K562 (cell line): ENCODE results near the gene MYO15A. TPM values are rescaled to one million over a fixed set of nuclear protein-coding genes. Genes with fewer than 3 reads are reported as not detected.

ENCODE experiments used
- ATAC-seq: fragments of 200-7000 bp; cut with Tn5 transposase; 3 replicates; pipeline ENCODE4 v1.9.1; 2020; ENCODE audit warnings: moderate library complexity
- BruUV-seq: library from RNA; stranded (reverse); fragments of 400-500 nt; replicated peaks from 2 replicates; lab custom pipeline; 2021; lab: Mats Ljungman, UMichigan
- CTCF ChIA-PET: fragments of 300-600 bp; formaldehyde crosslinking; extraction: SDS; loops from one replicate; lab custom pipeline; 2021; ENCODE audit warnings: low intra/inter-chr PET ratio; lab: Yijun Ruan, JAX
- POLR2A ChIA-PET: fragments of 300-600, 350-650 bp; sonication (Branson Sonifier 250); formaldehyde crosslinking; extraction: SDS; loops from one replicate; lab custom pipeline; 2021; ENCODE audit warnings: antibody characterized with exemption, inconsistent platforms; lab: Yijun Ruan, JAX
- DNase-seq, 4 experiments: peaks; one replicate each; pipeline versions ENCODE4 v3.0.0 to v3.0.0-alpha.2; 2011 to 2018; ENCODE audit warnings: low spot score in 3 of 4, mixed read lengths in 3 of 4; ENCODE audit errors: extremely low read depth in 1 of 4
- FAIRE-seq: peaks from 2 replicates; lab custom pipeline; 2011; peaks lifted over from hg19 to GRCh38; lab: Jason Lieb, UNC
- H2AFZ ChIP-seq: 2 replicates; pipeline ENCODE4 v1.6.0; 2011; ENCODE audit warnings: low read depth, low read length, control low read depth, inconsistent platforms
- H3K27ac ChIP-seq: fragments of 200-600 bp; 3 replicates; pipeline ENCODE4 v1.8.0; 2011; ENCODE audit warnings: low read depth, mild to moderate bottlenecking, control low read depth, inconsistent platforms, low read length, moderate library complexity, mixed read lengths; ENCODE audit errors: extremely low read depth
- H3K27me3 ChIP-seq, 2 experiments: fragments of 300-600 bp in 1 of 2; 2 replicates in 1 of 2; 3 replicates in 1 of 2; pipeline versions ENCODE4 v1.6.0 to v1.8.0; 2011; ENCODE audit warnings: inconsistent platforms in 2 of 2, low read length in 2 of 2, mild to moderate bottlenecking in 1 of 2, mixed read lengths in 1 of 2, moderate library complexity in 1 of 2; ENCODE audit not compliant: control insufficient read depth in 2 of 2, insufficient read depth in 2 of 2
- H3K36me3 ChIP-seq: fragments of 300-600 bp; 3 replicates; pipeline ENCODE4 v1.8.0; 2011; ENCODE audit warnings: mild to moderate bottlenecking, low read length, inconsistent platforms; ENCODE audit not compliant: control insufficient read depth, insufficient read depth
- H3K4me1 ChIP-seq, 2 experiments: fragments of 200-600 bp in 1 of 2; replicated peaks in 1 of 2; 2 replicates in 1 of 2; 3 replicates in 1 of 2; pipeline versions ENCODE4 v1.5.1 to v1.8.0; 2011; ENCODE audit warnings: inconsistent platforms in 2 of 2, low read length in 2 of 2, mild to moderate bottlenecking in 1 of 2, mixed read lengths in 1 of 2, moderate library complexity in 1 of 2; ENCODE audit not compliant: control insufficient read depth in 2 of 2, insufficient read depth in 2 of 2
- H3K4me2 ChIP-seq: 2 replicates; pipeline ENCODE4 v1.6.1; 2011; ENCODE audit warnings: low read length, control low read depth, inconsistent platforms, mixed read lengths; ENCODE audit not compliant: insufficient read depth
- H3K4me3 ChIP-seq: fragments of 200-600 bp; sonication (generic), shearing (Covaris generic); 2 replicates; pipeline ENCODE4 v1.5.1; 2016; ENCODE audit warnings: control low read depth, inconsistent platforms
- H3K79me2 ChIP-seq: fragments of 200-600 bp; 3 replicates; pipeline ENCODE4 v1.8.0; 2011; ENCODE audit warnings: low read length, inconsistent platforms; ENCODE audit not compliant: control insufficient read depth, insufficient read depth
- H3K9ac ChIP-seq, 2 experiments: 2 replicates each; pipeline versions ENCODE4 v1.6.0 to v1.6.1; 2011; ENCODE audit warnings: low read depth in 2 of 2, low read length in 2 of 2, control low read depth in 1 of 2, inconsistent platforms in 1 of 2, mild to moderate bottlenecking in 1 of 2, mixed read lengths in 1 of 2; ENCODE audit not compliant: insufficient read depth in 1 of 2
- H3K9me1 ChIP-seq: one replicate; pipeline ENCODE4 v1.6.0; 2011; ENCODE audit warnings: inconsistent platforms, mild to moderate bottlenecking, low read length, moderate library complexity; ENCODE audit not compliant: control insufficient read depth, insufficient read depth
- H3K9me3 ChIP-seq: replicated peaks from 2 replicates; pipeline ENCODE4 v1.5.1; 2011; ENCODE audit warnings: low read depth, low read length, inconsistent platforms; ENCODE audit not compliant: control insufficient read depth, insufficient read depth
- H4K20me1 ChIP-seq: replicated peaks from 2 replicates; pipeline ENCODE4 v1.6.1; 2011; ENCODE audit warnings: low read length, inconsistent platforms, mixed read lengths; ENCODE audit not compliant: control insufficient read depth, insufficient read depth
- CEBPG ChIP-seq, 3 experiments: fragments of 200-800 bp in 1 of 3; sonication (Bioruptor generic) in 1 of 3; sonication (generic) in 1 of 3; formaldehyde crosslinking in 1 of 3; IDR thresholded peaks in 2 of 3; conservative IDR thresholded peaks in 1 of 3; 2 replicates each; pipeline versions ENCODE4 v1.6.1 to v1.8.0; 2016 to 2022; ENCODE audit warnings: missing compliant biosample characterization in 2 of 3, missing genetic modification characterization in 2 of 3, mild to moderate bottlenecking in 1 of 3, missing genetic modification reagents in 1 of 3
- HNRNPUL1 ChIP-seq: fragments of 200-400 bp; formaldehyde crosslinking; IDR thresholded peaks from 2 replicates; pipeline ENCODE4 v1.6.1; 2017; ENCODE audit warnings: low read length
- MCM2 ChIP-seq: fragments of 450-650 bp; IDR thresholded peaks from 2 replicates; pipeline ENCODE4 v1.6.1; 2017; ENCODE audit warnings: low read depth, mild to moderate bottlenecking
- PHTF2 ChIP-seq: fragments of 250-450 bp; sonication (Bioruptor Pico); IDR thresholded peaks from 2 replicates; pipeline ENCODE4 v1.5.0; 2021; ENCODE audit warnings: mild to moderate bottlenecking
- TAF1 ChIP-seq: IDR thresholded peaks from 2 replicates; pipeline ENCODE4 v1.6.1; 2011; ENCODE audit warnings: mild to moderate bottlenecking, low read length, moderate library complexity; ENCODE audit not compliant: insufficient read depth, control insufficient read depth, severe bottlenecking; ENCODE audit errors: extremely low read depth
- TBL1XR1 ChIP-seq, 2 experiments: IDR thresholded peaks; 2 replicates each; pipeline ENCODE4 v1.6.1; 2012; ENCODE audit warnings: improper control_type of control experiment in 2 of 2, low read length in 2 of 2, mild to moderate bottlenecking in 1 of 2
- TEAD2 ChIP-seq: fragments of 450-650 bp; IDR thresholded peaks from 2 replicates; pipeline ENCODE4 v1.6.1; 2016; ENCODE audit warnings: missing genetic modification characterization, control low read depth, missing compliant biosample characterization
- ZNF134 ChIP-seq: fragments of 250-450 bp; sonication (Bioruptor Pico); conservative IDR thresholded peaks from 2 replicates; pipeline ENCODE4 v1.4.0; 2020
- ZNF23 ChIP-seq: fragments of 250-450 bp; sonication (Bioruptor Pico); IDR thresholded peaks from 2 replicates; pipeline ENCODE4 v1.4.0; 2020; ENCODE audit warnings: mild to moderate bottlenecking
- ZNF431 ChIP-seq: sonication (generic); formaldehyde crosslinking; IDR thresholded peaks from 2 replicates; pipeline ENCODE4 v1.8.0; 2022; ENCODE audit warnings: mild to moderate bottlenecking, missing genetic modification reagents
- WGBS: fragments of 100-300 bp; shearing (Covaris generic); methylation state at CpG from one replicate; pipeline ENCODE4 v1.1.6; 2016; ENCODE audit warnings: low coverage, mixed read lengths; ENCODE audit not compliant: insufficient coverage; ENCODE audit errors: missing lambda C conversion rate; 5-methylcytosine and 5-hydroxymethylcytosine counted together
- in situ Hi-C: fragments of 300-500 bp; cut with MboI; formaldehyde crosslinking; loops from 4 replicates; pipeline ENCODE4 v1.15.0; 2018; ENCODE audit warnings: inconsistent platforms, mixed read lengths
- intact Hi-C: fragments of 100-400 bp; cut with micrococcal nuclease; formaldehyde crosslinking; loops from 2 replicates; pipeline ENCODE4 v1.14.2; 2022
- polyA plus RNA-seq, 8 experiments: library from polyadenylated mRNA; depleted of rRNA in 4 of 8; stranded (reverse) in 5 of 8; unstranded in 3 of 8; fragments of >200 nt; fragmentation: Nextera tagmentation in 2 of 8; fragmentation: Illumina TruSeq in 1 of 8; extraction: Ambion mirVana in 2 of 8; extraction: Trizol in 1 of 8; gene quantifications; 2 replicates each; pipeline versions ENCODE4 v1.2.1 to v1.2.3, GENCODE V29; 2011 to 2014; ENCODE audit warnings: inconsistent platforms in 1 of 8, missing spikeins in 1 of 8
- total RNA-seq, 7 experiments: library from RNA; depleted of rRNA in 6 of 7; stranded (reverse); fragments of >200 nt in 6 of 7; fragmentation: Illumina TruSeq in 2 of 7; extraction: Trizol in 2 of 7; gene quantifications; 2 replicates each; pipeline versions ENCODE4 v1.2.1 to v1.2.3, GENCODE V29; 2011 to 2021; ENCODE audit warnings: low replicate concordance in 1 of 7
- TF ChIP-seq, protein P1 (sequence below): fragments of 250-450 bp; sonication (Bioruptor Pico); IDR thresholded peaks from 2 replicates; pipeline ENCODE4 v1.5.0; 2020; ENCODE audit warnings: mild to moderate bottlenecking, borderline replicate concordance
- TF ChIP-seq, protein P2 (sequence below): sonication (generic); formaldehyde crosslinking; IDR thresholded peaks from 2 replicates; pipeline ENCODE4 v1.8.0; 2023; ENCODE audit warnings: missing genetic modification reagents, mild to moderate bottlenecking, borderline replicate concordance
- TF ChIP-seq, protein P3 (sequence below): fragments of 450-650 bp; IDR thresholded peaks from 2 replicates; pipeline ENCODE4 v1.6.1; 2017; ENCODE audit warnings: antibody characterized with exemption

Gene MYO15A
- total and polyA plus RNA-seq, 9 of the 15 experiments (the other 6 are each of a cell fraction or from before 2014, with no cell fraction given), result 0.05 to 0.88 (median 0.14) TPM; not detected in 1

DNA sequence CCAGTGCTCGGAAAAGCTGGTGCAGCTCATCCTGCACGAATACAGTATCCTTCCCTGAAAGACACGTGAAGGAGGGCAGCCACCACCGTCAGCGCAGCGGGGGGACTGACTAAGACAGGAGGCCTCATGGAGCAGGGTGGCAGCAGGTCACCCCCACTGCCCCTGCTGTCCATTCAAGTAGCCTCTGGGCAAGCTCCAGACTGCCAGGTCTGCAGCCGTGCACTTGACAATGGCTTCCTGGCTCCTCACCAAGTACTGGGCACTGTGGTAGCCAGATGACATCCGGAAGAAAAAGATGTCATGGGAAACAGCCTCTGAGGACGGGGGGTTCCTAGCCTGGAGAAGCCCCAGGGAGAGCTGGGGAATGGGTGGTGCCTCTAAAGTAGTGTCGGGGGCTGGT is 7.9 kb upstream of the MYO15A start:
- ATAC-seq, result no peak
- POLR2A ChIA-PET, result interaction anchor here (1.2 to 1.8 kb wide), 2 partner anchors 12 to 32 kb away, joined by 3 to 8 read pairs; partner anchors contain the start of gene DRG2
- Histone ChIP-seq H3K4me2 (no peak overlapping the region), H3K4me3 (no peak overlapping the region), H3K9me3 (no peaks in the 10 kb centered on the region), H3K27ac (no peak overlapping the region), H3K9me1 (no peaks in the 10 kb centered on the region), H4K20me1 (no peaks in the 10 kb centered on the region), H3K79me2 (no peaks in the 10 kb centered on the region), H3K36me3 (peaks cover 62% of the 10 kb centered on the region; the same call in 2 of the 3 replicates), H2AFZ (no peak overlapping the region), H3K4me1 (no peaks in the 10 kb centered on the region; a peak in 1 of 5 replicates), H3K9ac (no peak overlapping the region), H3K27me3 (no peaks in the 10 kb centered on the region)
- no peak for DNase-seq
- FAIRE-seq, result no peak
- no TSS peak for BruUV-seq
- CTCF ChIA-PET, result no interaction called here
- in situ Hi-C loops, result no loop called here
- intact Hi-C loops, result no loop called here
- 83% methylated on average over 8 of the region's 10 CpGs for WGBS
- TF ChIP-seq MCM2, result no peak
- TF ChIP-seq, protein P1, sequence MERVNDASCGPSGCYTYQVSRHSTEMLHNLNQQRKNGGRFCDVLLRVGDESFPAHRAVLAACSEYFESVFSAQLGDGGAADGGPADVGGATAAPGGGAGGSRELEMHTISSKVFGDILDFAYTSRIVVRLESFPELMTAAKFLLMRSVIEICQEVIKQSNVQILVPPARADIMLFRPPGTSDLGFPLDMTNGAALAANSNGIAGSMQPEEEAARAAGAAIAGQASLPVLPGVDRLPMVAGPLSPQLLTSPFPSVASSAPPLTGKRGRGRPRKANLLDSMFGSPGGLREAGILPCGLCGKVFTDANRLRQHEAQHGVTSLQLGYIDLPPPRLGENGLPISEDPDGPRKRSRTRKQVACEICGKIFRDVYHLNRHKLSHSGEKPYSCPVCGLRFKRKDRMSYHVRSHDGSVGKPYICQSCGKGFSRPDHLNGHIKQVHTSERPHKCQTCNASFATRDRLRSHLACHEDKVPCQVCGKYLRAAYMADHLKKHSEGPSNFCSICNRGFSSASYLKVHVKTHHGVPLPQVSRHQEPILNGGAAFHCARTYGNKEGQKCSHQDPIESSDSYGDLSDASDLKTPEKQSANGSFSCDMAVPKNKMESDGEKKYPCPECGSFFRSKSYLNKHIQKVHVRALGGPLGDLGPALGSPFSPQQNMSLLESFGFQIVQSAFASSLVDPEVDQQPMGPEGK, result no peak
- no peak for TF ChIP-seq CEBPG (CRISPR knock-in tag; IDR thresholded peaks at IDR 0.05)
- TF ChIP-seq CEBPG (tag; conservative IDR thresholded peaks at IDR 0.05 in 1 of 2, IDR thresholded peaks at IDR 0.05 in 1 of 2), result no peak
- TF ChIP-seq TEAD2 (tag), result no peak
- TF ChIP-seq, protein P2, sequence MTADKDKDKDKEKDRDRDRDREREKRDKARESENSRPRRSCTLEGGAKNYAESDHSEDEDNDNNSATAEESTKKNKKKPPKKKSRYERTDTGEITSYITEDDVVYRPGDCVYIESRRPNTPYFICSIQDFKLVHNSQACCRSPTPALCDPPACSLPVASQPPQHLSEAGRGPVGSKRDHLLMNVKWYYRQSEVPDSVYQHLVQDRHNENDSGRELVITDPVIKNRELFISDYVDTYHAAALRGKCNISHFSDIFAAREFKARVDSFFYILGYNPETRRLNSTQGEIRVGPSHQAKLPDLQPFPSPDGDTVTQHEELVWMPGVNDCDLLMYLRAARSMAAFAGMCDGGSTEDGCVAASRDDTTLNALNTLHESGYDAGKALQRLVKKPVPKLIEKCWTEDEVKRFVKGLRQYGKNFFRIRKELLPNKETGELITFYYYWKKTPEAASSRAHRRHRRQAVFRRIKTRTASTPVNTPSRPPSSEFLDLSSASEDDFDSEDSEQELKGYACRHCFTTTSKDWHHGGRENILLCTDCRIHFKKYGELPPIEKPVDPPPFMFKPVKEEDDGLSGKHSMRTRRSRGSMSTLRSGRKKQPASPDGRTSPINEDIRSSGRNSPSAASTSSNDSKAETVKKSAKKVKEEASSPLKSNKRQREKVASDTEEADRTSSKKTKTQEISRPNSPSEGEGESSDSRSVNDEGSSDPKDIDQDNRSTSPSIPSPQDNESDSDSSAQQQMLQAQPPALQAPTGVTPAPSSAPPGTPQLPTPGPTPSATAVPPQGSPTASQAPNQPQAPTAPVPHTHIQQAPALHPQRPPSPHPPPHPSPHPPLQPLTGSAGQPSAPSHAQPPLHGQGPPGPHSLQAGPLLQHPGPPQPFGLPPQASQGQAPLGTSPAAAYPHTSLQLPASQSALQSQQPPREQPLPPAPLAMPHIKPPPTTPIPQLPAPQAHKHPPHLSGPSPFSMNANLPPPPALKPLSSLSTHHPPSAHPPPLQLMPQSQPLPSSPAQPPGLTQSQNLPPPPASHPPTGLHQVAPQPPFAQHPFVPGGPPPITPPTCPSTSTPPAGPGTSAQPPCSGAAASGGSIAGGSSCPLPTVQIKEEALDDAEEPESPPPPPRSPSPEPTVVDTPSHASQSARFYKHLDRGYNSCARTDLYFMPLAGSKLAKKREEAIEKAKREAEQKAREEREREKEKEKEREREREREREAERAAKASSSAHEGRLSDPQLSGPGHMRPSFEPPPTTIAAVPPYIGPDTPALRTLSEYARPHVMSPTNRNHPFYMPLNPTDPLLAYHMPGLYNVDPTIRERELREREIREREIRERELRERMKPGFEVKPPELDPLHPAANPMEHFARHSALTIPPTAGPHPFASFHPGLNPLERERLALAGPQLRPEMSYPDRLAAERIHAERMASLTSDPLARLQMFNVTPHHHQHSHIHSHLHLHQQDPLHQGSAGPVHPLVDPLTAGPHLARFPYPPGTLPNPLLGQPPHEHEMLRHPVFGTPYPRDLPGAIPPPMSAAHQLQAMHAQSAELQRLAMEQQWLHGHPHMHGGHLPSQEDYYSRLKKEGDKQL (CRISPR knock-in tag), result no peak
- TF ChIP-seq ZNF23 (CRISPR knock-in tag), result no peak
- no peak for TF ChIP-seq TAF1
- TF ChIP-seq ZNF431, result no peak
- TF ChIP-seq, protein P3, sequence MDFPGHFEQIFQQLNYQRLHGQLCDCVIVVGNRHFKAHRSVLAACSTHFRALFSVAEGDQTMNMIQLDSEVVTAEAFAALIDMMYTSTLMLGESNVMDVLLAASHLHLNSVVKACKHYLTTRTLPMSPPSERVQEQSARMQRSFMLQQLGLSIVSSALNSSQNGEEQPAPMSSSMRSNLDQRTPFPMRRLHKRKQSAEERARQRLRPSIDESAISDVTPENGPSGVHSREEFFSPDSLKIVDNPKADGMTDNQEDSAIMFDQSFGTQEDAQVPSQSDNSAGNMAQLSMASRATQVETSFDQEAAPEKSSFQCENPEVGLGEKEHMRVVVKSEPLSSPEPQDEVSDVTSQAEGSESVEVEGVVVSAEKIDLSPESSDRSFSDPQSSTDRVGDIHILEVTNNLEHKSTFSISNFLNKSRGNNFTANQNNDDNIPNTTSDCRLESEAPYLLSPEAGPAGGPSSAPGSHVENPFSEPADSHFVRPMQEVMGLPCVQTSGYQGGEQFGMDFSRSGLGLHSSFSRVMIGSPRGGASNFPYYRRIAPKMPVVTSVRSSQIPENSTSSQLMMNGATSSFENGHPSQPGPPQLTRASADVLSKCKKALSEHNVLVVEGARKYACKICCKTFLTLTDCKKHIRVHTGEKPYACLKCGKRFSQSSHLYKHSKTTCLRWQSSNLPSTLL, result no peak
- TF ChIP-seq ZNF134 (CRISPR knock-in tag), result no peak
- no peak for TF ChIP-seq HNRNPUL1
- no peak for TF ChIP-seq PHTF2
- TF ChIP-seq TBL1XR1 (IDR thresholded peaks at IDR 0.05; ENCODE audit: low read length in 2 of 2), result no peak
